Measurements from ENCODE around the gene SMG7. TPM values are rescaled to one million over a fixed set of nuclear protein-coding genes. Genes with fewer than 3 reads are reported as not detected.

The SMG7 gene
- total RNA-seq, 1 experiment from 2014 or later: 65.2 TPM

- BruUV-seq (replicated peaks): TSS peak; percentile 22
- intact Hi-C loops (cut with micrococcal nuclease; ENCODE audit: unreplicated experiment): no loop called here
- Histone ChIP-seq H3K9me3 (ENCODE audit: control insufficient read depth, insufficient read depth, low read depth, low read length) (no peaks in the 10 kb centered on the region), H3K36me3 (ENCODE audit: control insufficient read depth, insufficient read depth, low read length) (peaks cover 29% of the 10 kb centered on the region), H3K27ac (ENCODE audit: low read length) (no peak overlapping the region), H3K4me3 (ENCODE audit: low read depth in 2 of 2, low read length in 2 of 2) (no peak overlapping the region), H3K4me1 (ENCODE audit: control insufficient read depth, insufficient read depth, low read length) (no peaks in the 10 kb centered on the region), H3K27me3 (ENCODE audit: control insufficient read depth, insufficient read depth, low read length) (no peaks in the 10 kb centered on the region)
- ChIA-PET CTCF (no interaction called here), POLR2A (interaction anchor here (0.7 kb wide), 1 partner anchor 76 kb away, joined by 4 read pairs; no protein-coding TSS in a partner anchor)
- ATAC-seq: no peak
- TF ChIP-seq REST (IDR thresholded peaks at IDR 0.05; ENCODE audit: insufficient read depth in 1 of 2, low read depth in 2 of 2, low read length in 1 of 2): no peak
- TF ChIP-seq CTCF (IDR thresholded peaks at IDR 0.05): no peak
- no peak for TF ChIP-seq POLR2AphosphoS5 (IDR thresholded peaks at IDR 0.05; ENCODE audit: low read depth, low read length)
- no peak for TF ChIP-seq SIN3A (IDR thresholded peaks at IDR 0.05; ENCODE audit: borderline replicate concordance, insufficient read depth, low read depth, low read length)
- no peak for TF ChIP-seq TCF7L2 (IDR thresholded peaks at IDR 0.05; ENCODE audit: low read depth, low read length)
- in situ Hi-C loops (cut with HindIII; ENCODE audit: low pct_unique_long_range_greater_than_20kb, low sequenced_read_pairs): no loop called here
- DNase-seq (ENCODE audit: low read depth, low spot score): no peak
These were observed 80.6 kb downstream of the SMG7 start for GRCh38 chr1:183552891-183553290.

- no peaks in the 10 kb centered on the region for H3K9me3 ChIP-seq (ENCODE audit: control insufficient read depth, insufficient read depth, low read depth, low read length)
- H3K4me1 ChIP-seq (ENCODE audit: control insufficient read depth, insufficient read depth, low read length): no peaks in the 10 kb centered on the region
- ChIA-PET POLR2A (interaction anchor here (0.7 kb wide), 1 partner anchor 76 kb away, joined by 4 read pairs; no protein-coding TSS in a partner anchor), CTCF (interaction anchor here (0.5 kb wide), 1 partner anchor 516 kb away, joined by 3 read pairs; no protein-coding TSS in a partner anchor)
- H3K4me3 ChIP-seq (ENCODE audit: low read depth in 2 of 2, low read length in 2 of 2): no peak overlapping the region
- TF ChIP-seq REST (IDR thresholded peaks at IDR 0.05; ENCODE audit: insufficient read depth in 1 of 2, low read depth in 2 of 2, low read length in 1 of 2) (no peak), CTCF (IDR thresholded peaks at IDR 0.05) (no peak), POLR2AphosphoS5 (IDR thresholded peaks at IDR 0.05; ENCODE audit: low read depth, low read length) (no peak), TCF7L2 (IDR thresholded peaks at IDR 0.05; ENCODE audit: low read depth, low read length) (no peak), SIN3A (IDR thresholded peaks at IDR 0.05; ENCODE audit: borderline replicate concordance, insufficient read depth, low read depth, low read length) (no peak)
- no TSS peak for BruUV-seq (replicated peaks)
- peaks cover 26% of the 10 kb centered on the region for H3K36me3 ChIP-seq (ENCODE audit: control insufficient read depth, insufficient read depth, low read length)
- in situ Hi-C loops (cut with HindIII; ENCODE audit: low pct_unique_long_range_greater_than_20kb, low sequenced_read_pairs): no loop called here
- H3K27ac ChIP-seq (ENCODE audit: low read length): no peak overlapping the region
- no peaks in the 10 kb centered on the region for H3K27me3 ChIP-seq (ENCODE audit: control insufficient read depth, insufficient read depth, low read length)
- intact Hi-C loops (cut with micrococcal nuclease; ENCODE audit: unreplicated experiment): no loop called here
- no peak for ATAC-seq
- DNase-seq (ENCODE audit: low read depth, low spot score): no peak
These were observed 81.0 kb downstream of the SMG7 start for GRCh38 chr1:183553331-183553730.
